ENCODE measurements around the gene THEMIS2.

GRCh38 chr1:27856561-27857343, 15.6 kb upstream of the THEMIS2 start:
- TF ChIP-seq CTCF (IDR thresholded peaks at IDR 0.05) (no peak), POLR2A (IDR thresholded peaks at IDR 0.05) (no peak)
